CD4-positive, alpha-beta T cell treated with Interleukin-12 subunit alpha and Interleukin-12 subunit beta, for 1 hour (primary cell): ENCODE results near the gene RUNX1.

Experiments
- DNase-seq: peaks from one replicate; pipeline ENCODE4 v3.0.0-alpha.2; 2020

Gene RUNX1

GRCh38 chr21:34889320-34889675 lies 159.8 kb downstream of the RUNX1 start:
- DNase-seq = peak; percentile 61

GRCh38 chr21:34888569-34889319 lies 160.4 kb downstream of the RUNX1 start:
- DNase-seq = peak; percentile 80

DNA sequence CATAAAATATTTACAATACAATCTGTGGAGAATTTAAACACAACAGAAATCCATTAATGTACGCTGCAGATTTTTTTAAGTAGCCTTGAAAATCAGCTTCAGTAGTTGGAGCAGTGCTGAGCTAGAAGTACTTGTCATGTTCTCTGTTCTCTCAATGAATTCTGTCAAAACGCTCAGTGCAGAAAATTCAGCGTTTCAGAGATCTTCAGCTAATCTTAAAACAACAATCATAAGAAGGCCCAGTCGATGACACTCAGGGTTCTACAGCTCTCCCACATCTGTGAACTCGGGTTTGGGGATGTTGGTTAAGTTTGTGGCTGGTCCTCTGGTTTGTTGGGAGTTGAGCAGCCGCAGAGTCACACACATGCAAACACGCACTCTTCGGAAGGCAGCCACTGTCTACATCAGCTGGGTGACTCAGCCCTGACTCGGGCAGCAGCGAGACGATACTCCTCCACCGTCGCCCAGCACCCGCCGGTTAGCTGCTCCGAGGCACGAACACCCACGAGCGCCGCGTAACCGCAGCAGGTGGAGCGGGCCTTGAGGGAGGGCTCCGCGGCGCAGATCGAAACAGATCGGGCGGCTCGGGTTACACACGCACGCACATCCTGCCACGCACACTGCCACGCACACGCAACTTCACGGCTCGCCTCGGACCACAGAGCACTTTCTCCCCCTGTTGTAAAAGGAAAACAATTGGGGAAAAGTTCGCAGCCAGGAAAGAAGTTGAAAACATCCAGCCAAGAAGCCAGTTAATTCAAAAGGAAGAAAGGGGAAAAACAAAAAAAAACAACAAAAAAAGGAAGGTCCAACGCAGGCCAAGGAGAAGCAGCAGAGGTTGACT lies 161.2 kb downstream of the RUNX1 start:
- peak; percentile 82 for DNase-seq

GRCh38 chr21:34887105-34887442 lies 162.0 kb downstream of the RUNX1 start:
- no peak for DNase-seq

DNA sequence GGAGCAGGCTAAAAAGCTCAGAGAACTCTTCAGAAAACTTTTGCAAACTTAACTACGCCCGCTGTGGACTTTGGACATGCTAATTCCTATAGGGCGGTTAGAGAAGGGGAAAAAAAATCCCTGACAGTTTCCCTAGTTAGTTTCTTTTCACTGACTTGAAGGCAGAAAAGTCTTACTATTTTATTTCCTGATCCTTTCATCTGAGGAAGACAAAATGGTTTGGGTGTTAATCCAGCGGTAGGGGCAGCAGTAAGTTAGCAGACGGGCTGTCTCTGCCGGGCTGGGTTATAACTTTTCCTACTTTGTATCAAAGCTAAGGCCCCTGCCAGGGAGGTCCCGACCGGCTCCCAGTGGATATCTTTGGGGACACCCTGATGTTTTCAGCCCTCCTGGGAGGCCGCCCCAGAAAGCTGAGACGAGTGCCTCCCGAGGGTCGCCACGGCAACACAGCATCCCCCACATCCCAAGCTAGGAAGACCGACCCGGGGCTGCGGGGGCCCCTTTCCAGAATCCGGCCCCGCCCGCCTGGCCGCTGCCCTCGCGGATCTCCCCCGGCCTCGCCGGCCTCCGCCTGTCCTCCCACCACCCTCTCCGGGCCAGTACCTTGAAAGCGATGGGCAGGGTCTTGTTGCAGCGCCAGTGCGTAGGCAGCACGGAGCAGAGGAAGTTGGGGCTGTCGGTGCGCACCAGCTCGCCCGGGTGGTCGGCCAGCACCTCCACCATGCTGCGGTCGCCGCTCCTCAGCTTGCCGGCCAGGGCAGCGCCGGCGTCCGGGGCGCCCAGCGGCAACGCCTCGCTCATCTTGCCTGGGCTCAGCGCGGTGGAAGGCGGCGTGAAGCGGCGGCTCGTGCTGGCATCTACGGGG lies 162.6 kb downstream of the RUNX1 start:
- DNase-seq = no peak

DNA sequence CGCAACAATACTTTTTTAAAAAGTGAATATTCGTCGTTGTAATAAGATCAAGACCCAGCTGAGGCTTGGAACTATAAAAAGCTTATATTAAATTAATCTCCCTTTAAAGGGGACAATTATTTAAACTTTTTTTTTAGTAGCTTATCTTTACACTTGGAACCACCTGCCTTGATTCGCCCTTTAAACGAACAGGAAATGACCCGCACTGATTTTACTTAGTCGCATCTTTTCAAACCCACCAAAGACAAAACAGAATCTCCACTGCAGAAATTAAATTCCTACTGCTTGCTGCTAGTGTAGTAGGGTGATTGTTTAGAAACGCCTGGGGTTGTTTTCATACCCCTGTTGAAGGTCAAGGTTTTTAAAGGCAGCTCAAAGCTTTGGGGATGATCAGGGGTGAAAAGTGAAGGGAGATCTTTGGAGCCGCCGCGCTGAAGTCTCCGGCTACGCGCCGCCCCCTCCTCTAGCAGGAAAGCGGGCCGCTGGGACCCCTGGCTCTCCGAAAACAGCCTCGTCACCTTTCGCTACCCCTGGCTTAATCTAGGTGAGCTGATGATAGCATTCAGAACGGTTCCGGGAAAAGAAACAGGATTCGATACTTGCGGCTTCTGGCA lies 163.4 kb downstream of the RUNX1 start:
- DNase-seq = no peak

- no peak for DNase-seq
Measured at GRCh38 chr21:34885125-34885524, 164.0 kb downstream of the RUNX1 start.

GRCh38 chr21:34884346-34884929 lies 164.7 kb downstream of the RUNX1 start:
- no peak for DNase-seq

GRCh38 chr21:34883491-34884271 lies 165.4 kb downstream of the RUNX1 start:
- no peak for DNase-seq

DNA sequence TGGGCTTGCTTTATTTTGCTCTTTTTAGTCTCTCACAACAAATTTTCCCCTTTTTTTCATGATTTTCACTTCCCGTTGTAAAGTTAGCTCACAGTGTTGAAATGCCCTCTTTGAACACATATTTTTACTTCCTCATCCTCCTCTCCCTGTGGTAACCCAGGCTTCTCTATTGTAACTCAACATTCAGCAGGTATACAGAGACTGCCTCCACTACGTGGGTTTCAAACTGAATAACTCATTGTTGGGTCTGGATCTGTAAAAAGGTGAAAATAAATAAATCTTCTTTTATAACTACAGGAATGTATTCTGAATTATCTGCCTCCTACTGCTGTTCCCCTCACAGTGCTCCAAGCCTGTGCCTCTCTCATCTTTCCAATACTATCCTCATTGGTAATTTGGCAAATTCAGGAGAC lies 166.4 kb downstream of the RUNX1 start:
- no peak for DNase-seq

- DNase-seq = no peak
Measured at GRCh38 chr21:34881839-34882371, 167.2 kb downstream of the RUNX1 start.

DNA sequence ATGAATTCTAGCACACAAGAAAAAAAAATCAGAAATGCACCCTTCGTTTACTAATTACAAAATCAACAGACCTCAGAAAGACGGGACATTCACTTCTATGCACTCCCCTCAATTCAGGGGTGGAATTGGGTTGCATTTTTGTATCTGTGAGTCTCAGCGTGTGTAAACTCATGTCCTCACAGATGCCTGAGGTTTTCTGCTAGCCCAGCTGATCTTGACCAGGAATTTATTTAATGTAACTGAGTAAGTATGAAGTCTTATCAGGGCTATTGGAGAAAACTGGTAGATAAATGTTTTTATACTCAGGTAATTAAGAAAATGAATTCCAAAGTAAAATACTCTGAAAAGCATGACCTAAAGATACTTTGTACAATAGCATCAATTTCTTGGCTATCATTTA lies 167.7 kb downstream of the RUNX1 start:
- DNase-seq = no peak

DNA sequence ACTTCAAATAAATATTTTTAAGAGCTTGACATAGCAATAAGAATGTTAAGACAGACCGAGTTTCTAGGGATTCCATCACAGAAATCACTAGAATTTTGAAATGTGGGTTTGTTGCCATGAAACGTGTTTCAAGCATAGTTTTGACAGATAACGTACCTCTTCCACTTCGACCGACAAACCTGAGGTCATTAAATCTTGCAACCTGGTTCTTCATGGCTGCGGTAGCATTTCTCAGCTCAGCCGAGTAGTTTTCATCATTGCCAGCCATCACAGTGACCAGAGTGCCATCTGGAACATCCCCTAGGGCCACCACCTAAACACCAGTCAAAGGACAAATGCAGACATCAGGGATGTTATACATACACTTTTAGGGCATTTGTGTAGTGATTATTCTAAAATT lies 168.7 kb downstream of the RUNX1 start:
- no peak for DNase-seq

GRCh38 chr21:34878940-34879339 lies 170.2 kb downstream of the RUNX1 start:
- DNase-seq = no peak

DNA sequence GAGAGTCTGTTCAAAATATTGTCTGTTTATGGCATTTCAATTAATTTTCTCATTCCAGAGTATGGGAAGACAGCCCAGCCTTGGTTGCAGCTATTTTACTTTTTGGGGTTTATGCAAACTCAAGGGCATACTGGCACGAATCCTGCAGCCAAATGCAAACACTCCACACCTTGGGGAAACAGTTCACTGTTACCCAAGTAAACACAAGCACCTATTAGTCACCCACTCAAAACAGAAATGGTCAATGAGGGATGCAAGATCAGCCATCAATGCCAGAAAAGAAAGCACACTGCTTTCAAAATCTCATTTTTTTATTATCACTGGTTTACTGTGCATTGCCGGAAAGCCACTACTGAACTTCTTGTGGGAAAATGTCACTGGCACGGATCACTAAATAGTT lies 170.6 kb downstream of the RUNX1 start:
- no peak for DNase-seq

DNA sequence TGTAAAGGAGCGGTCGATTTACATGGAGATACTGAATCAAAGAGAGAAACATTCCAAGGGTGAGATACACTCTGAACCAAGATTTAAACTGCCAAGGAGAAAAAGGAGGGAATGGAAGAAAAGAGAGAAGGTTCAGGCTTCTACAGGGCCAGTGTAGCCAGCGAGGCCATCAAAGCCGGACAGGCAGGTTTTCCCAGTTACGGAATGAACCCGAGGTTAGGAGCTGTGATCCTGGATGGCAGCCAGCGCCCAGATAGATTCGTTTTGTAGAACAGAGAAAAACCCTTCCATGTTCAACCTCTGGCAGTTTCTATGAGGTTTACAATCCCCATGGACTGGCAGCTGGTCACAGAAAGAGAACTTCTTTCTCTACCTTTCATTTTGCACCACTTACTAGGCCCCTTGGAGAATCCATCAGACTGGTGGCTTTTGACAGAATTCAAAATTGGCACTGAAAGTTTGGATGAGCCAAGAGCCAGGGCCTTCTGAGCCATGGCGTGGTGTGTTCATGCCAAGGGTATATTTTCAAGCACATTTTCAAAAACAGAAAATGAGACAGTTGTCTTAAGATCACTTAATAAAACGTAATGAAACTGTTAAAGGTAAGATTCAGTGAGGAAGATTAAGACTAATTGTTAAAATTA lies 171.5 kb downstream of the RUNX1 start:
- DNase-seq = no peak

DNA sequence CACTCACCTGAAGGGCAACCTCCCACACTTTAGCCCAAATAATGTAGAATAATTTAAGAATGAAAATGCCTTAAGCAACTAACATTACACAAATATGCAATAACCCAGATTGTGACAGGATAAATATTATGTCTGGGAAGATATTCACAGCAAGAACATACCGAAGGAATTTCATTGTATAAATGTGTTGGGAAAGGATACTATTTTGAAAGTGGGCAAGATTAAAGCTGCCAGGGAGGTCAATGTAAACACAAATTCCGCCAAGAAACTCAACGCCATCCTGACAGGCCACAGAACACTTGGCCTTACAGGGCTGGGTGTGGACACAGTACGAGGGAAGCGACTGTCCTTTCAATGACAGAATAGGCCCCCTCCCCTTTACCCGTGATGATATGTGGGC lies 173.3 kb downstream of the RUNX1 start:
- no peak for DNase-seq

GRCh38 chr21:34874684-34875513 lies 174.2 kb downstream of the RUNX1 start:
- no peak for DNase-seq

DNA sequence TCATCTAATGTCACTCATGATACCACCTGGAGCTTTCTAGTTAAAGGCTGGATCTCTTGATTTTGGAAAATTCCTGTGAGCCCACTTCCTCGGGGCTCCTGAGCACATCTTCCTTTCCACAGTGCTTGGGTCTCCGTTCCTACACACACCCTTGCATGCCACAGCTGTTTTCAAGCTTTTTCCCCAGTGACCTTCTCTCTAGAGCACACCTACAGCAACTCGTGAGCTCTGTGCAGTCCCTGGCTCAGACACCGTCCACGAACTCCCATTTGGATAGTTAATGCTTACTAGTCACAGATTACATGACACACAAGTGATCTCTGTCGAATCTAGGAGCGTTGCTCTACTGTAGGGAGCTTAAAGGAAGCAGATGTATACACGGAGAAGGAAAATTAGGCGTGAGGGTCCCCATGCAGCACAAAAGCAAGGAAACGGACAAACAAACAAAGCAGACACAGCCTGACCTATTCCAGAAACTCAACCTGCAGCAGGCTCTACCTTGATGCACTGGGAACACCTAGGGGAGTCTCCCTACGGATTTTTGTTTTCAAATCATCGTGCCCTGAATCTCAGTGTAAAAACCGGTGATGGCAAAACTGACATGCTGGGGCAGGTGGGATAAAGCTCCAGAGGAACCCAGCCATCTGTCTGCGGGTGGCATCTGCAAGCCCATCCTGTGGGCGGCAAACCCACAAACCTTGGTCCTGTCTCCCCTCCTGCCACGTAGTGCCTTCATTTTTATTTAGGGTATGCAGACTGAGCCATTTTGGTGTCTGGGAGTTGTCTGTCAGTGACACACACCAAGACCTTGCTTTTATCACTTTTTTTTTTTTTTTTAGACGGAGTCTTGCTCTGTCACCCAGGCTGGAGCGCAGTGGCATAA lies 177.8 kb downstream of the RUNX1 start:
- DNase-seq = no peak
